IMR-90 (cell line): ENCODE data around the gene TRA2A.

Experiments
- CEBPB ChIP-seq: IDR thresholded peaks from 2 replicates; pipeline ENCODE4 v1.6.1; 2012; ENCODE audit warnings: low read depth, low read length, improper control_type of control experiment
- CTCF ChIP-seq: conservative IDR thresholded peaks from 2 replicates; pipeline ENCODE4 v1.5.1; 2012; ENCODE audit warnings: mild to moderate bottlenecking, low read depth, low read length, improper control_type of control experiment
- POLR2A ChIP-seq: IDR thresholded peaks from 2 replicates; pipeline ENCODE4 v1.6.1; 2012; ENCODE audit warnings: mild to moderate bottlenecking, low read depth, low read length
- RAD21 ChIP-seq: IDR thresholded peaks from 2 replicates; pipeline ENCODE4 v1.6.1; 2012; ENCODE audit warnings: low read length, improper control_type of control experiment
- RCOR1 ChIP-seq: IDR thresholded peaks from 2 replicates; pipeline ENCODE4 v1.6.1; 2012; ENCODE audit warnings: mild to moderate bottlenecking, low read length, improper control_type of control experiment; ENCODE audit not compliant: insufficient replicate concordance

GRCh38 chr7:23494009-23494408 lies 37.8 kb downstream of the TRA2A start:
- TF ChIP-seq RAD21: no peak
- no peak for TF ChIP-seq CTCF
- no peak for TF ChIP-seq POLR2A
- no peak for TF ChIP-seq CEBPB
- TF ChIP-seq RCOR1: no peak
